ENCODE results near the gene PCGF2.

The PCGF2 gene

DNA sequence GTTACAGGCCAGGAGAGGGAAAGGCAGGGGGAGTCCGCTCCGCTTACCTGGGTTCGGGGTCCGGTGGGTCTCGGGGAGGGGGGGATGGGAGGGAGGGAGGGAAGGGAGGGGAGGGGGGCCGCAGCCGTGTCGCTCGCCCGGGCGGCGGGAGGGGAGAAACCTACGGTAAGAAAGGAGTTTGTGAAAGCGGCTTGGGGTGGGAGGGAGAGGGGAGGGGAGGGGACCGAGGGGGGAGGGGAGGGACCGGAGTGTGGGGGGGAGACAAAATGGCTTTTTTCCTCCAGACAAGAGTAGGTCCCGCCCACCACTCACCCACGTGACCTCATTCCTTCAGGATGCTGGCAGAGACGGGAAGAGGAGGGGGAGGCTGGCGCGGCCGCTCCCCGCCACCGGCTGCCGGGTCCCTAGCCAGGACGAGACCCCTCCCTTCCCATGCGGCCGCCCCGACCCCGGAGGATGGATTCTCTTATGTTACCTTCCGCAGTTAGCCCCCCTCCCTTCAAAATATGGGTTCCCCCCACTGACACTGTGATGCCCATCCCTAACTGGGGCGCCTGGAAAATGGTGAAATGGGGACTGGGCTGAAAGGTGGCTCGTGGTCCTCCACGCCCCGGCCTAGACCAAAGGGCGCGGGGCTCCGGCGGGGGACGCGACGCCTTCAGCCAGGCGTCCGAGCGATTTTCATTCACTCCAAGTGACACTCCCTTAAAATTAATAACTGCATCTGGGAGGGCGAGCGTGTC is at the start of gene PCGF2:
Gene PCGF2, minus strand, starts transcription at position 188 of the 743 bp plus-strand sequence. CDS start 7,934 bp downstream, outside the sequence.
- ATAC-seq: peak; percentile 15; the same call in 2 of the 3 replicates
- TF ChIP-seq, protein P1, sequence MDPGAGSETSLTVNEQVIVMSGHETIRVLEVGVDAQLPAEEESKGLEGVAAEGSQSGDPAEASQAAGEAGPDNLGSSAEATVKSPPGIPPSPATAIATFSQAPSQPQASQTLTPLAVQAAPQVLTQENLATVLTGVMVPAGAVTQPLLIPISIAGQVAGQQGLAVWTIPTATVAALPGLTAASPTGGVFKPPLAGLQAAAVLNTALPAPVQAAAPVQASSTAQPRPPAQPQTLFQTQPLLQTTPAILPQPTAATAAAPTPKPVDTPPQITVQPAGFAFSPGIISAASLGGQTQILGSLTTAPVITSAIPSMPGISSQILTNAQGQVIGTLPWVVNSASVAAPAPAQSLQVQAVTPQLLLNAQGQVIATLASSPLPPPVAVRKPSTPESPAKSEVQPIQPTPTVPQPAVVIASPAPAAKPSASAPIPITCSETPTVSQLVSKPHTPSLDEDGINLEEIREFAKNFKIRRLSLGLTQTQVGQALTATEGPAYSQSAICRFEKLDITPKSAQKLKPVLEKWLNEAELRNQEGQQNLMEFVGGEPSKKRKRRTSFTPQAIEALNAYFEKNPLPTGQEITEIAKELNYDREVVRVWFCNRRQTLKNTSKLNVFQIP (CRISPR knock-in tag; IDR thresholded peaks at IDR 0.05; ENCODE audit: borderline replicate concordance, low read depth): no peak
- TF ChIP-seq ISL1 (CRISPR knock-in tag; IDR thresholded peaks at IDR 0.05) (no peak), ZNF565 (CRISPR knock-in tag; conservative IDR thresholded peaks at IDR 0.05; ENCODE audit: low read depth) (no peak), ZFP30 (CRISPR knock-in tag; IDR thresholded peaks at IDR 0.05) (no peak), CSDC2 (CRISPR knock-in tag; IDR thresholded peaks at IDR 0.05) (no peak), OSR1 (CRISPR knock-in tag; IDR thresholded peaks at IDR 0.05) (no peak), ZFP3 (CRISPR knock-in tag; IDR thresholded peaks at IDR 0.05) (no peak), PPARA (CRISPR knock-in tag; IDR thresholded peaks at IDR 0.05; ENCODE audit: borderline replicate concordance) (no peak), ARNTL (CRISPR knock-in tag; IDR thresholded peaks at IDR 0.05; ENCODE audit: borderline replicate concordance, low read depth) (no peak), GLIS3 (CRISPR knock-in tag; IDR thresholded peaks at IDR 0.05) (no peak)
- TF ChIP-seq, protein P2, sequence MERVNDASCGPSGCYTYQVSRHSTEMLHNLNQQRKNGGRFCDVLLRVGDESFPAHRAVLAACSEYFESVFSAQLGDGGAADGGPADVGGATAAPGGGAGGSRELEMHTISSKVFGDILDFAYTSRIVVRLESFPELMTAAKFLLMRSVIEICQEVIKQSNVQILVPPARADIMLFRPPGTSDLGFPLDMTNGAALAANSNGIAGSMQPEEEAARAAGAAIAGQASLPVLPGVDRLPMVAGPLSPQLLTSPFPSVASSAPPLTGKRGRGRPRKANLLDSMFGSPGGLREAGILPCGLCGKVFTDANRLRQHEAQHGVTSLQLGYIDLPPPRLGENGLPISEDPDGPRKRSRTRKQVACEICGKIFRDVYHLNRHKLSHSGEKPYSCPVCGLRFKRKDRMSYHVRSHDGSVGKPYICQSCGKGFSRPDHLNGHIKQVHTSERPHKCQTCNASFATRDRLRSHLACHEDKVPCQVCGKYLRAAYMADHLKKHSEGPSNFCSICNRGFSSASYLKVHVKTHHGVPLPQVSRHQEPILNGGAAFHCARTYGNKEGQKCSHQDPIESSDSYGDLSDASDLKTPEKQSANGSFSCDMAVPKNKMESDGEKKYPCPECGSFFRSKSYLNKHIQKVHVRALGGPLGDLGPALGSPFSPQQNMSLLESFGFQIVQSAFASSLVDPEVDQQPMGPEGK (CRISPR knock-in tag; IDR thresholded peaks at IDR 0.05; ENCODE audit: borderline replicate concordance): no peak
- TF ChIP-seq, protein P3, sequence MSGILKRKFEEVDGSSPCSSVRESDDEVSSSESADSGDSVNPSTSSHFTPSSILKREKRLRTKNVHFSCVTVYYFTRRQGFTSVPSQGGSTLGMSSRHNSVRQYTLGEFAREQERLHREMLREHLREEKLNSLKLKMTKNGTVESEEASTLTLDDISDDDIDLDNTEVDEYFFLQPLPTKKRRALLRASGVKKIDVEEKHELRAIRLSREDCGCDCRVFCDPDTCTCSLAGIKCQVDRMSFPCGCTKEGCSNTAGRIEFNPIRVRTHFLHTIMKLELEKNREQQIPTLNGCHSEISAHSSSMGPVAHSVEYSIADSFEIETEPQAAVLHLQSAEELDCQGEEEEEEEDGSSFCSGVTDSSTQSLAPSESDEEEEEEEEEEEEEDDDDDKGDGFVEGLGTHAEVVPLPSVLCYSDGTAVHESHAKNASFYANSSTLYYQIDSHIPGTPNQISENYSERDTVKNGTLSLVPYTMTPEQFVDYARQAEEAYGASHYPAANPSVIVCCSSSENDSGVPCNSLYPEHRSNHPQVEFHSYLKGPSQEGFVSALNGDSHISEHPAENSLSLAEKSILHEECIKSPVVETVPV (CRISPR knock-in tag; IDR thresholded peaks at IDR 0.05): no peak
- TF ChIP-seq, protein P4, sequence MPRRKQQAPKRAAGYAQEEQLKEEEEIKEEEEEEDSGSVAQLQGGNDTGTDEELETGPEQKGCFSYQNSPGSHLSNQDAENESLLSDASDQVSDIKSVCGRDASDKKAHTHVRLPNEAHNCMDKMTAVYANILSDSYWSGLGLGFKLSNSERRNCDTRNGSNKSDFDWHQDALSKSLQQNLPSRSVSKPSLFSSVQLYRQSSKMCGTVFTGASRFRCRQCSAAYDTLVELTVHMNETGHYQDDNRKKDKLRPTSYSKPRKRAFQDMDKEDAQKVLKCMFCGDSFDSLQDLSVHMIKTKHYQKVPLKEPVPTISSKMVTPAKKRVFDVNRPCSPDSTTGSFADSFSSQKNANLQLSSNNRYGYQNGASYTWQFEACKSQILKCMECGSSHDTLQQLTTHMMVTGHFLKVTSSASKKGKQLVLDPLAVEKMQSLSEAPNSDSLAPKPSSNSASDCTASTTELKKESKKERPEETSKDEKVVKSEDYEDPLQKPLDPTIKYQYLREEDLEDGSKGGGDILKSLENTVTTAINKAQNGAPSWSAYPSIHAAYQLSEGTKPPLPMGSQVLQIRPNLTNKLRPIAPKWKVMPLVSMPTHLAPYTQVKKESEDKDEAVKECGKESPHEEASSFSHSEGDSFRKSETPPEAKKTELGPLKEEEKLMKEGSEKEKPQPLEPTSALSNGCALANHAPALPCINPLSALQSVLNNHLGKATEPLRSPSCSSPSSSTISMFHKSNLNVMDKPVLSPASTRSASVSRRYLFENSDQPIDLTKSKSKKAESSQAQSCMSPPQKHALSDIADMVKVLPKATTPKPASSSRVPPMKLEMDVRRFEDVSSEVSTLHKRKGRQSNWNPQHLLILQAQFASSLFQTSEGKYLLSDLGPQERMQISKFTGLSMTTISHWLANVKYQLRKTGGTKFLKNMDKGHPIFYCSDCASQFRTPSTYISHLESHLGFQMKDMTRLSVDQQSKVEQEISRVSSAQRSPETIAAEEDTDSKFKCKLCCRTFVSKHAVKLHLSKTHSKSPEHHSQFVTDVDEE (CRISPR knock-in tag; IDR thresholded peaks at IDR 0.05): no peak

DNA sequence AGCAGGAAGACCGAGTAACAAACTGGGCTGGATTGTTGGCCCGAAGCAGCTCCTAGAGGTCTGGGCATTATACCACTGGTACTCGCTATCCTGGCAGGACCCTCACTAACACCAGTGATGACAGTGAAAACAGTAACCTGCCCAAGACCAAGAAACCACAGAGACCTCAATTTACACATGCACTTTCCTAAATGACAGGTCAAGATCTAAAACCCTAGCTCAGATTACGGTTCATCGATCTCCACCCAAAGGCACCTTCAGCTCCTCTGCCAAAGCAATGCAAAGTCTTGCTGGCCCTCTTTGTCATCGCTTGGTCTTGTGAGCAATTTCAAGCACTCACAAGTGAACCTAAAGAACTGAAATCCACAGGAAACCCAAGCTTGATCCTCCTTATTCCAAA is 49.7 kb upstream of the PCGF2 start:
- TF ChIP-seq OSR1 (CRISPR knock-in tag; IDR thresholded peaks at IDR 0.05) (no peak), ZFP30 (CRISPR knock-in tag; IDR thresholded peaks at IDR 0.05) (no peak), TOX (CRISPR knock-in tag; IDR thresholded peaks at IDR 0.05; ENCODE audit: borderline replicate concordance) (no peak), PPARA (CRISPR knock-in tag; IDR thresholded peaks at IDR 0.05; ENCODE audit: borderline replicate concordance) (no peak), ISL1 (CRISPR knock-in tag; IDR thresholded peaks at IDR 0.05) (no peak), ZNF8 (CRISPR knock-in tag; IDR thresholded peaks at IDR 0.05) (no peak), ZNF70 (CRISPR knock-in tag; IDR thresholded peaks at IDR 0.05) (no peak), CSDC2 (CRISPR knock-in tag; IDR thresholded peaks at IDR 0.05) (no peak), ESRRG (CRISPR knock-in tag; IDR thresholded peaks at IDR 0.05) (no peak), ZC3H10 (CRISPR knock-in tag; IDR thresholded peaks at IDR 0.05) (no peak), ZNF565 (CRISPR knock-in tag; conservative IDR thresholded peaks at IDR 0.05; ENCODE audit: low read depth) (no peak), RARB (CRISPR knock-in tag; IDR thresholded peaks at IDR 0.05) (no peak), GLIS3 (CRISPR knock-in tag; IDR thresholded peaks at IDR 0.05) (no peak), SNAI2 (CRISPR knock-in tag; IDR thresholded peaks at IDR 0.05) (no peak)
- TF ChIP-seq, protein P1 (CRISPR knock-in tag; IDR thresholded peaks at IDR 0.05; ENCODE audit: borderline replicate concordance, low read depth): no peak
- TF ChIP-seq, protein P5, sequence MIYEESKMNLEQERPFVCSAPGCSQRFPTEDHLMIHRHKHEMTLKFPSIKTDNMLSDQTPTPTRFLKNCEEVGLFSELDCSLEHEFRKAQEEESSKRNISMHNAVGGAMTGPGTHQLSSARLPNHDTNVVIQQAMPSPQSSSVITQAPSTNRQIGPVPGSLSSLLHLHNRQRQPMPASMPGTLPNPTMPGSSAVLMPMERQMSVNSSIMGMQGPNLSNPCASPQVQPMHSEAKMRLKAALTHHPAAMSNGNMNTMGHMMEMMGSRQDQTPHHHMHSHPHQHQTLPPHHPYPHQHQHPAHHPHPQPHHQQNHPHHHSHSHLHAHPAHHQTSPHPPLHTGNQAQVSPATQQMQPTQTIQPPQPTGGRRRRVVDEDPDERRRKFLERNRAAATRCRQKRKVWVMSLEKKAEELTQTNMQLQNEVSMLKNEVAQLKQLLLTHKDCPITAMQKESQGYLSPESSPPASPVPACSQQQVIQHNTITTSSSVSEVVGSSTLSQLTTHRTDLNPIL (CRISPR knock-in tag; IDR thresholded peaks at IDR 0.05; ENCODE audit: low read depth): no peak
- TF ChIP-seq, protein P4 (CRISPR knock-in tag; IDR thresholded peaks at IDR 0.05): no peak
- no peak for ATAC-seq

Data from SK-N-SH treated with all-trans-retinoic acid at 6 μM for 48 hours (cell line).